HFF-Myc (cell line): ENCODE measurements around the gene METTL23.
"Not testable (repeated sequence)": the region's sequence is repeated elsewhere in the genome, so short reads cannot be mapped to it uniquely, and the experiment has no call there.

Experiments used
- DNase-seq: peaks from one replicate; pipeline ENCODE4 v3.0.0-alpha.2; 2011; ENCODE audit warnings: low read depth; ENCODE audit errors: extremely low read depth
- H3K4me3 ChIP-seq: replicated peaks from 2 replicates; pipeline ENCODE4 v1.5.1; 2011; ENCODE audit warnings: low read depth, mild to moderate bottlenecking, control low read depth, low read length
- TF ChIP-seq, protein P1 (sequence below): IDR thresholded peaks from 2 replicates; pipeline ENCODE4 v1.5.1; 2012; ENCODE audit warnings: mild to moderate bottlenecking, low read depth, low read length, control low read depth; ENCODE audit errors: missing control alignments

The METTL23 gene

DNA sequence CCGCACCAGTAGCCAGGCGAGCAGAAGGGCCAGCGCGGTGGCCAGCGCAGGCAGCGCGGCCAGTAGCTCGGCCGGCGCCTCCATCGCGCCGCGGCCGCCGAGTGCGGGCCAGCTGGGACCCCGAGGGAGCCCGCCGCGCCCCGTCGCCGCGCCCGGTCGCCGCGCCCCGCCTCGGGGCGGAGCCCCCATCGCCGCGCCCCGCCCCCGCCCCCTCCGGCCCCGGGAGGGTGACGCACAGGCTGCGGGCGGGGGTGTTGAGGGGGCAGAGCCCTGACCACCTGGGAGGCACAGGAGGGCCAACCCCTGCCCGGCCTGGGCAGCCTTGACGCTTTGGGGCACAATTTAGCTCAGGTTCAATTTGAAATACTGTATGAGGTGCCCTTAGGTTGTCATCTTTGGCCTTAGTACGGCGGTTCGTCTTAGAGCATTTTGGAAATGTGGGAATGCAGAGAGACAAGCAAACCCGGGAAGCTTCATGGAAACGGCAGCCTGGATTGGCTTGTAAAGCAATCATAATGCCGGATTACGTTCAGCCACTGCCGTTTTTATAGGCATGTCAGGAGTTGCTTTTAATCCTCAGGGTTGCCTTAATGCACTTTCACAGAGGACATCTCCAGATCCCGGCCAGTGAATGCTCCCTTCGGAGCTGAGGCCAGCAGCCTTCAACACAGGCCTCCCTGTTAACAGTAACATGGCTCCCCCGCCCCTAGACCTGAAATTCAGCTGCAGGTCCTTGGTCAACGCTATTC is 15.6 kb upstream of the METTL23 start, which contains the start of gene MXRA7:
Gene MXRA7, minus strand, starts transcription at position 103 of the 749 bp plus-strand sequence. Its CDS starts 19 bp downstream, at position 84.
- TF ChIP-seq, protein P1, sequence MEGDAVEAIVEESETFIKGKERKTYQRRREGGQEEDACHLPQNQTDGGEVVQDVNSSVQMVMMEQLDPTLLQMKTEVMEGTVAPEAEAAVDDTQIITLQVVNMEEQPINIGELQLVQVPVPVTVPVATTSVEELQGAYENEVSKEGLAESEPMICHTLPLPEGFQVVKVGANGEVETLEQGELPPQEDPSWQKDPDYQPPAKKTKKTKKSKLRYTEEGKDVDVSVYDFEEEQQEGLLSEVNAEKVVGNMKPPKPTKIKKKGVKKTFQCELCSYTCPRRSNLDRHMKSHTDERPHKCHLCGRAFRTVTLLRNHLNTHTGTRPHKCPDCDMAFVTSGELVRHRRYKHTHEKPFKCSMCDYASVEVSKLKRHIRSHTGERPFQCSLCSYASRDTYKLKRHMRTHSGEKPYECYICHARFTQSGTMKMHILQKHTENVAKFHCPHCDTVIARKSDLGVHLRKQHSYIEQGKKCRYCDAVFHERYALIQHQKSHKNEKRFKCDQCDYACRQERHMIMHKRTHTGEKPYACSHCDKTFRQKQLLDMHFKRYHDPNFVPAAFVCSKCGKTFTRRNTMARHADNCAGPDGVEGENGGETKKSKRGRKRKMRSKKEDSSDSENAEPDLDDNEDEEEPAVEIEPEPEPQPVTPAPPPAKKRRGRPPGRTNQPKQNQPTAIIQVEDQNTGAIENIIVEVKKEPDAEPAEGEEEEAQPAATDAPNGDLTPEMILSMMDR = no peak
- no peak for DNase-seq
- peak within 1 kb of the TSS; percentile 70 for H3K4me3 ChIP-seq

DNA sequence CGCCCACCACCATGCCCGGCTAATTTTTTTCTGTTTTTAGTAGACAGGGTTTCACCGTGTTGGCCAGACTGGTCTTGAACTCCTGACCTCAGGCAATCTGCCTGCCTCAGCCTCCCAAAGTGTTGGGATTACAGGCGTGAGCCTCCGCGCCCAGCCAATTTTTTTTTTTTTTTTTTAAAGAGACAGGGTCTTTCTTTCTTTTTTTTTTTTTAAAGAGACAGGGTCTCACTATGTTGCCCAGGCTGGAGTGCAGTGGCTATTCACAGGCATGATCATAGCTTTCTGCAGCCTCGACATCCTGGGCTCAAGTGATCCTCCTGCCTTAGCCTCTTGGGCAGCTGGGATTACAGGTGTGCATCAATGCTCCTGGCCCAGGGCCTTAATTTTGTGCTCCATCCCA is 14.3 kb upstream of the METTL23 start:
- not testable (repeated sequence) for DNase-seq, H3K4me3 ChIP-seq

DNA sequence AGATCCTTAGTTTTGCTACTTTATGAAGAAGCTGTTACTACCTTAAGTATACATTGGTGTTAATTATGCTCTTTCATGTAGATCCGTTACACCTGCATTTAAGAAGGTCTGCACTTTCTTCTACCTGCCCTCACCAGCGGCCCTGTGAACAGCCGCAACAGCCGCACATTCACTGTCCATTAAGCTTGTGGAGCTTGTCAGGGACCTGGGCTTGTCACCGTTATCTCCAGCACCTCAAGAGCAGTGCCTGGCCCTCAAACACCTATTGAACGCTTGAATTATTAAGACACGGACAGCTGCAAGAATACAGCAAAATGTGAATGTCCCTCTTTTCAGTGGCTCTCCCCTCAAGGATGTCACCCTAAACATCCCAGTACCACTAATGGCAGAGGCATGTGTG is 12.9 kb upstream of the METTL23 start:
- no peak for DNase-seq
- TF ChIP-seq, protein P1 = no peak
- H3K4me3 ChIP-seq = no peak overlapping the region

DNA sequence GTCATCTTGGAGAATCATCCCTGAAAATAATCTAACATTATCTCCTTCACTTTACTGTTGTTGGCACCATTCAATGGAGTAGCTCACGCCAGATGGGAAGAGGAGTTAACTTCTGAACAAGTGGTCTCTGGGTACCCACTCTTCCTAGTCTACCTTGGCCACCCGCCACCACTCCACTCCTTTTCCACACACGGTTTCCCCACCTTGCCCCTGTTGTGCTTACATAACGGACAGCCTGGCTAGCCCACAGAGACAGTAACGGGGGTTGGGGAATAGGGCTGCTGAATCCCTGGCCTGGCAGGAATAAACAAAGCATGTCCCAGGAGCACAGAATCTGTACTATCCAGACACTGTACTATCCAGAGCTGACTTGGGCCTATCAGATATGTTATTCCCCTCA is 12.3 kb upstream of the METTL23 start:
- TF ChIP-seq, protein P1 = no peak
- DNase-seq = no peak
- no peak overlapping the region for H3K4me3 ChIP-seq

DNA sequence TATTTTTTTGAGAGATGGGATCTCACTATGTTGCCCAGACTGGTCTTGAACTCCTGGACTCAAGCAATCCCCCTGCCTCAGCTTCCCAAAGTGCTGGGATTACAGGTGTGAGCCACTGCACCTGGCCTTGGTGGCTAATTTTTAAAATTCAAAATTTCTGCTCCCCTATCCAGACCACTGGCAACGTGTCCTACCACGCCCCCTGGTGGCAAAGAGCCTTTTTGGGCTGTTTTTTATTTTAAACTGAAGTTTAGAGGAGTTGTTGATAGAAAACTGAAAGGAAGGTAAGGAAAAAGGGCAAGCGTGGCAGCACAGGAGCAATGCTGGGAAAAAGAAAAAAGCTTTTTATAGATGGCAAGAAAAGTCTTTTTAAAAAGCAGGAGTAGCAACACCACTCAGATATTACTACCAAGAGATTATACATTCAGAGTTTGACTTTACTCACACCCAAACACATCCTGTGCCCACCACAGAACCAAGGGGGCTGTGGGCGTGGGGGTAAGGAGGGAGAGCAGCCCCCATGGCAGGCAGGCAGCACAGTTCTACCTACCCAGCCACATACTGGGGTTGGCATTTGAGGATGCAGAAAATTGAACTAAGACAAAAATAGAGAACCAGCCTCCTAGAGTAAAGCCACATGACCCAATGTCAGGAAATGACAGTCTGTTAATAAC is 11.7 kb upstream of the METTL23 start:
- TF ChIP-seq, protein P1 = peak; percentile 85
- no peak for DNase-seq

DNA sequence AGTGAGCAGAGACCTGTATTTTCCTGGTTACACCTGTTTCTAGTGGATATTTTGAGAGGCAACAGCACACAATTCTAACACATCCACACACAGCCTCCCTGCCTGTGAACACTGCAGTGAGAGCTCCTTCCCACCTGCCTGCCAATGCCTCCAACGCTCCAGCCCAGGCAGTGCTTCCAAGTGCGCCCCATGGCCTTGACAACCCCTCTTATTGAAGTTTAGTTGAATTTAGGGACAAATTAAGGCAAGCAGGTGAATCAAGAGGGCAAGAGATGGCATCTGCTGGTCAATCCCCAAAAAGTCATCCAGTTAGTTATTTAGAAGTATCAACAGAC is 11.2 kb upstream of the METTL23 start:
- DNase-seq = no peak
- TF ChIP-seq, protein P1 = no peak
- no peak overlapping the region for H3K4me3 ChIP-seq

More for the DNA sequence above, 11.7 kb upstream of the METTL23 start:
- H3K4me3 ChIP-seq = no peak overlapping the region

DNA sequence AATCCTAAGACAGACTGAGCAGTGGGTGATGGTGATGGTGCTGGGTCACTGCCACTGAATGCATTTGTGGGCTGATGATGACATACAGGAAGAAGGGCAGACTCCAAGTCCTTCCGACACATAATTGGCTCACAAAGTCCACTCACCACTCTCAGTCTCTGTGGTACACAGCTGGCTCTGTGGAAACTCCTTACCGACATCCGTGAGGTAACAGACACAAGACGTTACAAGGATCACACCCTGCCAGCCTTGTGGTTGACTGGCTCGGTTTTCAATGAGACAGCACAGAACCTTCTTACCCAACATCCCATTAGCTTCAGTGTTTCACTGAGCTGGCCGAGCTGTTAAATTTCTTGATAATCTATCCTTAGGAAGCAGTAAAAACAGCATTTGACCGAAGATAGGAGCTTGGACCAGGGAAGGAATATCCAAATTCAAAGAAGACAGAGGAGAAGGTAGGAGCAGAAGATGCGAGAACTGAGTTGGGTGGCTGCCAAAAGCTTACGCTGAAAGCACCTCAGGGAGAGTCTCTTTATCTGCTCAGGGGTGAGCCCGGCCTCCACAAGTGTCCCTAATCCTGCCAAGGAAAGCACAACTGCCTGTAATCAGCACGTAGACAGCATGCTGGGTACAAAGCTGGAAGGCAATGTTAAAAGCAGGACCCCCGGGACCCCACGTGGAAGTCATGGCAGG is 10.3 kb upstream of the METTL23 start:
- DNase-seq = peak; percentile 56
- TF ChIP-seq, protein P1 = no peak
- H3K4me3 ChIP-seq = no peak overlapping the region
